ENCODE results near the gene PODNL1.
"Not testable (repeated sequence)": the region's sequence is repeated elsewhere in the genome, so short reads cannot be mapped to it uniquely, and the experiment has no call there.

Gene PODNL1

GRCh38 chr19:13929340-13929739 is 8.9 kb downstream of the PODNL1 start:
- DNase-seq (ENCODE audit: low read depth in 2 of 2, low spot score in 1 of 2) = no peak

GRCh38 chr19:13926715-13927114 is 11.5 kb downstream of the PODNL1 start:
- no peak for DNase-seq (ENCODE audit: low read depth in 2 of 2, low spot score in 1 of 2)

GRCh38 chr19:13926010-13926409 is 12.2 kb downstream of the PODNL1 start:
- no peak for DNase-seq (ENCODE audit: low read depth in 2 of 2, low spot score in 1 of 2)

- no peak for DNase-seq (ENCODE audit: low read depth in 2 of 2, low spot score in 1 of 2)
These were observed 14.8 kb downstream of the PODNL1 start for GRCh38 chr19:13923194-13923987.

- not testable (repeated sequence) for DNase-seq (ENCODE audit: low read depth in 2 of 2, low spot score in 1 of 2)
These were observed 16.1 kb downstream of the PODNL1 start for GRCh38 chr19:13922118-13922517.

GRCh38 chr19:13920940-13921747 is 17.1 kb downstream of the PODNL1 start:
- no peak for DNase-seq (ENCODE audit: low read depth in 2 of 2, low spot score in 1 of 2)

GRCh38 chr19:13920524-13920923 is 17.7 kb downstream of the PODNL1 start:
- DNase-seq (ENCODE audit: low read depth in 2 of 2, low spot score in 1 of 2) = no peak

- DNase-seq (ENCODE audit: low read depth in 2 of 2, low spot score in 1 of 2) = no peak
These were observed 19.3 kb downstream of the PODNL1 start for GRCh38 chr19:13918726-13919411.

GRCh38 chr19:13917888-13918406 is 20.3 kb downstream of the PODNL1 start:
- DNase-seq (ENCODE audit: low read depth in 2 of 2, low spot score in 1 of 2) = no peak

- DNase-seq (ENCODE audit: low read depth in 2 of 2, low spot score in 1 of 2) = no peak
These were observed 23.4 kb downstream of the PODNL1 start for GRCh38 chr19:13914777-13915176.

- DNase-seq (ENCODE audit: low read depth in 2 of 2, low spot score in 1 of 2) = no peak
These were observed 24.9 kb downstream of the PODNL1 start for GRCh38 chr19:13913352-13913751.

- DNase-seq (ENCODE audit: low read depth in 2 of 2, low spot score in 1 of 2) = no peak
These were observed 28.8 kb downstream of the PODNL1 start for GRCh38 chr19:13909430-13909829.

- DNase-seq (ENCODE audit: low read depth in 2 of 2, low spot score in 1 of 2) = no peak
These were observed 29.5 kb downstream of the PODNL1 start for GRCh38 chr19:13908674-13909073.

GRCh38 chr19:13906910-13907309 is 31.3 kb downstream of the PODNL1 start:
- DNase-seq (ENCODE audit: low read depth in 2 of 2, low spot score in 1 of 2) = no peak

GRCh38 chr19:13906521-13906904 is 31.7 kb downstream of the PODNL1 start:
- no peak for DNase-seq (ENCODE audit: low read depth in 2 of 2, low spot score in 1 of 2)

GRCh38 chr19:13905634-13906520 is 32.3 kb downstream of the PODNL1 start, which contains the start of the genes BRME1 and CC2D1A:
Gene BRME1, minus strand, starts transcription at chr19:13906117. Its CDS starts 1,225 bp downstream, at chr19:13904892.
Gene CC2D1A, plus strand, starts transcription at chr19:13906201. Its CDS starts 241 bp downstream, at chr19:13906442.
- DNase-seq (ENCODE audit: low read depth in 2 of 2, low spot score in 1 of 2) = peak; percentile 78 to 88

- DNase-seq (ENCODE audit: low read depth in 2 of 2, low spot score in 1 of 2) = no peak
These were observed 35.1 kb downstream of the PODNL1 start for GRCh38 chr19:13902993-13903555.

GRCh38 chr19:13899912-13900584 is 38.2 kb downstream of the PODNL1 start:
- no peak for DNase-seq (ENCODE audit: low read depth in 2 of 2, low spot score in 1 of 2)

- DNase-seq (ENCODE audit: low read depth in 2 of 2, low spot score in 1 of 2) = no peak
These were observed 38.8 kb downstream of the PODNL1 start for GRCh38 chr19:13899393-13899792.
